GM23248 (cell line): ENCODE measurements around the gene FOXO1.

ENCODE experiments used
- EZH2 ChIP-seq: fragments of 200-600 bp; sonication (generic); IDR thresholded peaks from 2 replicates; pipeline ENCODE4 v1.6.1; 2018; ENCODE audit warnings: antibody characterized with exemption, mild to moderate bottlenecking; ENCODE audit not compliant: insufficient read depth, poor library complexity, severe bottlenecking
- EZH2phosphoT487 ChIP-seq: fragments of 200-600 bp; sonication (generic); IDR thresholded peaks from 2 replicates; pipeline ENCODE4 v1.6.1; 2018; ENCODE audit warnings: antibody characterized with exemption, moderate library complexity, mild to moderate bottlenecking, low read depth; ENCODE audit not compliant: insufficient read depth

DNA sequence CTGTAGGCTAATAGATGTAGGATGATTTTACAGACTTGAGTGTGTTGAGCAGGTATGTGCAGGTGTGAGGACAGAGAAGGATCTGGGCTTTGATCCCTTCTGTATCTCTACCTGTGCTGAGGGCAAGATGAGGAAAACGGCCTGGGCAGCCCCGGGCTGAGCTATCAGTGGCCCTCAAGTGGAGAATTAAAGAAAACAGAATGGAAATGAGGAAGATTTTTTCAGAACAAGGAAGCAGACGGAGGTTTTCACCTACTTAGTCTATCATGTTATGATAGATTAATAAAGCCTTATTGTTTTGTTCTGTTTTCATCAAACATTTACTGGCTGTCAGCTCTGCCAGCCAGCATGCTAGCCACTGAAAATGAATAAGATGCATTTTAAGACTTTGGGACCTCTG lies 22.3 kb upstream of the FOXO1 start:
- TF ChIP-seq EZH2 (no peak), EZH2phosphoT487 (no peak)
